Gastroesophageal sphincter (tissue), 4 donors: ENCODE data around the gene PSAPL1. TPM values are rescaled to one million over a fixed set of nuclear protein-coding genes. Genes with fewer than 3 reads are reported as not detected.

Experiments used
- ATAC-seq: fragments of 150-250 bp; one replicate; pipeline ENCODE4 v1.9.1; 2016; ENCODE audit warnings: mild to moderate bottlenecking, moderate library complexity
- H3K27ac ChIP-seq, 4 donors: fragments of 200-600 bp; sonication (generic) in 3 of 4; 1 replicate in 3 of 4; 2 replicates in 1 of 4; pipeline ENCODE4 v1.5.1; 2016 to 2019
- H3K27me3 ChIP-seq: fragments of 200-600 bp; sonication (generic); one replicate; pipeline ENCODE4 v1.5.1; 2019
- H3K36me3 ChIP-seq, 2 donors: fragments of 200-600 bp; sonication (generic); one replicate each; pipeline ENCODE4 v1.5.1; 2019; ENCODE audit warnings: control low read depth in 1 of 2
- H3K4me1 ChIP-seq, 3 donors: fragments of 200-600 bp; sonication (generic); 1 replicate in 2 of 3; 2 replicates in 1 of 3; pipeline ENCODE4 v1.5.1; 2016 to 2019; ENCODE audit warnings: control low read depth in 2 of 3
- H3K4me3 ChIP-seq, 2 donors: fragments of 200-600 bp; sonication (generic); one replicate each; pipeline ENCODE4 v1.5.1; 2019; ENCODE audit warnings: mild to moderate bottlenecking in 1 of 2, moderate library complexity in 1 of 2
- H3K9me3 ChIP-seq, 3 donors: fragments of 200-600 bp; sonication (generic); one replicate each; pipeline ENCODE4 v1.5.1; 2017 to 2019; ENCODE audit warnings: control low read depth in 2 of 3
- EP300 ChIP-seq: sonication (generic); formaldehyde crosslinking; IDR thresholded peaks from one replicate; pipeline ENCODE4 v1.6.1; 2017; ENCODE audit warnings: antibody characterized with exemption, mild to moderate bottlenecking
- POLR2A ChIP-seq, 2 donors: fragments of 450-650 bp; IDR thresholded peaks; one replicate each; pipeline ENCODE4 v1.6.1; 2017; ENCODE audit warnings: antibody characterized with exemption in 2 of 2, mild to moderate bottlenecking in 2 of 2, moderate library complexity in 1 of 2
- POLR2AphosphoS5 ChIP-seq: sonication (generic); formaldehyde crosslinking; IDR thresholded peaks from one replicate; pipeline ENCODE4 v1.6.1; 2017; ENCODE audit warnings: antibody characterized with exemption
- WGBS, 2 donors: methylation state at CpG; one replicate each; pipeline ENCODE4 v1.1.5; 2018; ENCODE audit warnings: low coverage in 1 of 2; 5-methylcytosine and 5-hydroxymethylcytosine counted together
- total RNA-seq, 4 donors: library from RNA; depleted of rRNA; stranded (reverse); fragments of >200 nt; gene quantifications; one replicate each; pipeline ENCODE4 v1.1.0, GENCODE V29; 2016
- TF ChIP-seq, protein P1 (sequence below), 4 experiments: fragments of 200-600 bp in 2 of 4; fragments of 450-650 bp in 2 of 4; sonication (generic) in 1 of 4; IDR thresholded peaks; one replicate each; pipeline ENCODE4 v1.5.1; 2017 to 2019; ENCODE audit warnings: antibody characterized with exemption in 4 of 4, mild to moderate bottlenecking in 2 of 4, moderate library complexity in 2 of 4

Gene PSAPL1
- total RNA-seq, 4 donors from 2014 or later: 0.15 TPM; not detected in 3

DNA sequence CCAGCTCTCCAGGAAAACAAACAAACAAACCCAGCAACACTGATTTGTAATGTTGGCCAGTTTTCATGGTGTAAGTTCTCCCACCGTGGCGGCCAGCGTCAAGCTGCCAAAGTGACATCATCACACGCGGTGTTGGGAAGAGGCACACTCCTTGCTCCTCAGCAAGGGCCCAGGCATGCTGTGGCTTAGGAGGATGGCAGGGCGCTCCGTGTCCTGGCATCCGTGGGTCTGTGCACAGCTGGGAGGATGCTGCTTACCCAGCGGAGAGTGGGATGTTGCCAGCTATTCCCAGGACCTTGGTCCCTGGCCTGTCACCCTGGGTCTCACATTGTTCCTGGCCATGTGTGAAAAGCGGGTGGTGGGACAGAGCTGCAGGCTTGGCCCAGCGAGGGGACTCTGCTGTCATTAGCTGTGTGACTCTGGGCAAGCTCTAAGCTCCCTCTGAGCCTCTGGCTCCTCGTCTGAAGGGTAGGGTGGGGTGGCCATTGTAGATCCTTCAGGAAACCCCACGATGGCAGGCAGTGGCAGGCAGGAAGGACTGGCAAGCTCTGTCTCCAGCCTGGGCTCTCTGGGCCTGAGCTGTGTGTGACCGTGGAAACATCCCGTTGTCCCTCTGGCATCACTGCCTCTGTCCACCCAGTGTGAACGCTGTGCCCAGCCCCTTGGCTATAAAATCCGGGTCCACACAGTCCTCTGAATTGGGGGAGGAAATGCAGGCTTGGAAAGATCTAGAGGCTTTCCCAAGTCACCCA lies 10.8 kb downstream of the PSAPL1 start:
- no peak for TF ChIP-seq POLR2AphosphoS5
- TF ChIP-seq, protein P1, sequence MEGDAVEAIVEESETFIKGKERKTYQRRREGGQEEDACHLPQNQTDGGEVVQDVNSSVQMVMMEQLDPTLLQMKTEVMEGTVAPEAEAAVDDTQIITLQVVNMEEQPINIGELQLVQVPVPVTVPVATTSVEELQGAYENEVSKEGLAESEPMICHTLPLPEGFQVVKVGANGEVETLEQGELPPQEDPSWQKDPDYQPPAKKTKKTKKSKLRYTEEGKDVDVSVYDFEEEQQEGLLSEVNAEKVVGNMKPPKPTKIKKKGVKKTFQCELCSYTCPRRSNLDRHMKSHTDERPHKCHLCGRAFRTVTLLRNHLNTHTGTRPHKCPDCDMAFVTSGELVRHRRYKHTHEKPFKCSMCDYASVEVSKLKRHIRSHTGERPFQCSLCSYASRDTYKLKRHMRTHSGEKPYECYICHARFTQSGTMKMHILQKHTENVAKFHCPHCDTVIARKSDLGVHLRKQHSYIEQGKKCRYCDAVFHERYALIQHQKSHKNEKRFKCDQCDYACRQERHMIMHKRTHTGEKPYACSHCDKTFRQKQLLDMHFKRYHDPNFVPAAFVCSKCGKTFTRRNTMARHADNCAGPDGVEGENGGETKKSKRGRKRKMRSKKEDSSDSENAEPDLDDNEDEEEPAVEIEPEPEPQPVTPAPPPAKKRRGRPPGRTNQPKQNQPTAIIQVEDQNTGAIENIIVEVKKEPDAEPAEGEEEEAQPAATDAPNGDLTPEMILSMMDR (IDR thresholded peaks at IDR 0.05): no peak
- TF ChIP-seq EP300: no peak
- TF ChIP-seq POLR2A (IDR thresholded peaks at IDR 0.05): no peak
- 73% methylated on average over 2 of the region's 17 CpGs; no CpG with 5 or more reads in 1 of the 2 donors for whole genome bisulfite sequencing, 2 donors
- no peak overlapping the region for H3K27ac ChIP-seq
- no peaks in the 10 kb centered on the region for H3K9me3 ChIP-seq
- no peaks in the 10 kb centered on the region for H3K36me3 ChIP-seq
- H3K27me3 ChIP-seq: no peaks in the 10 kb centered on the region
- no peak for ATAC-seq
- H3K4me1 ChIP-seq: peaks cover 0 to 13% (median 0%) of the 10 kb centered on the region in 3 donors
- no peak overlapping the region for H3K4me3 ChIP-seq

DNA sequence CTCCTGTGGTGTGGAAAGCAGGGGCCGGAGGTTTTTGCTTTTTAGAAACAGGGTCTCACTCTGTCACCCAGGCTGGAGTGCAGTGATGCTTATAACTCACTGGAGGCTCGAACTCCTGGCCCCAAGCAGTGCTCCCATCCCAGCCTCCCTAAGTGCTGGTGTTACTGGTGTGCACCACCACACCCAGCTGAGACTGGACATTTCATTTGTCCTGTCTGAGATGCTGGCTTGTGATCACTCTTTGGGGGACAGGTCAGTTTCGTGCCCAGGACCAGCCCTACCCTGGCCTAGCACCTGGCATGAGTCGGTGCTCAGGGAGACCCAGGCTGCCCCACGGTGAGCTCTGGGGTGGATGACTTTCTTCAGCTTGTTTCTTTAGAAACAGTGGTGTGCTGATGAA lies 11.3 kb downstream of the PSAPL1 start:
- Histone ChIP-seq H3K4me3 (no peak overlapping the region), H3K9me3 (no peaks in the 10 kb centered on the region), H3K27me3 (no peaks in the 10 kb centered on the region), H3K4me1 (peaks cover 0 to 13% (median 0%) of the 10 kb centered on the region in 3 donors), H3K27ac (no peak overlapping the region), H3K36me3 (no peaks in the 10 kb centered on the region)
- WGBS, 2 donors: 80% methylated on average over 1 of the region's 5 CpGs; no CpG with 5 or more reads in 1 of the 2 donors
- no peak for ATAC-seq
- TF ChIP-seq POLR2A (IDR thresholded peaks at IDR 0.05) (no peak), EP300 (no peak), POLR2AphosphoS5 (no peak)
- TF ChIP-seq, protein P1 (IDR thresholded peaks at IDR 0.05): no peak

DNA sequence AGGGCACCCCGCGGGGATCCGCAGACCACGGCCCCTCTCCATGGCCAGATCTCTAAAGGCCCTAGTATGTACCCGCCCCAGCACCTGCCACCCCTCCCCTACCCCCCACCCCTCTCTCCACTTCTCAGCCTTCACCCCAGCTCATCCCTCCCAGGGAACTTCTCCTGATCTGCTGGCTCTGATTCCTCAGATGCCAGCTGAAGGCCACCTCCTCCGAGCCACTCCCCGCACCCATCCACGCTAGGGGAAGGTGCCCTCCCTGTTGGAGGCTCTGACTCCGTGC lies 11.9 kb downstream of the PSAPL1 start:
- no peaks in the 10 kb centered on the region for H3K9me3 ChIP-seq
- WGBS, 2 donors: 90 to 95% methylated on average over 4 of the region's 9 CpGs
- H3K4me1 ChIP-seq: peaks cover 0 to 13% (median 0%) of the 10 kb centered on the region in 3 donors
- H3K4me3 ChIP-seq: no peak overlapping the region
- ATAC-seq: no peak
- H3K27me3 ChIP-seq: no peaks in the 10 kb centered on the region
- no peaks in the 10 kb centered on the region for H3K36me3 ChIP-seq
- TF ChIP-seq POLR2AphosphoS5: no peak
- no peak for TF ChIP-seq POLR2A (IDR thresholded peaks at IDR 0.05)
- no peak for TF ChIP-seq EP300
- no peak overlapping the region for H3K27ac ChIP-seq

DNA sequence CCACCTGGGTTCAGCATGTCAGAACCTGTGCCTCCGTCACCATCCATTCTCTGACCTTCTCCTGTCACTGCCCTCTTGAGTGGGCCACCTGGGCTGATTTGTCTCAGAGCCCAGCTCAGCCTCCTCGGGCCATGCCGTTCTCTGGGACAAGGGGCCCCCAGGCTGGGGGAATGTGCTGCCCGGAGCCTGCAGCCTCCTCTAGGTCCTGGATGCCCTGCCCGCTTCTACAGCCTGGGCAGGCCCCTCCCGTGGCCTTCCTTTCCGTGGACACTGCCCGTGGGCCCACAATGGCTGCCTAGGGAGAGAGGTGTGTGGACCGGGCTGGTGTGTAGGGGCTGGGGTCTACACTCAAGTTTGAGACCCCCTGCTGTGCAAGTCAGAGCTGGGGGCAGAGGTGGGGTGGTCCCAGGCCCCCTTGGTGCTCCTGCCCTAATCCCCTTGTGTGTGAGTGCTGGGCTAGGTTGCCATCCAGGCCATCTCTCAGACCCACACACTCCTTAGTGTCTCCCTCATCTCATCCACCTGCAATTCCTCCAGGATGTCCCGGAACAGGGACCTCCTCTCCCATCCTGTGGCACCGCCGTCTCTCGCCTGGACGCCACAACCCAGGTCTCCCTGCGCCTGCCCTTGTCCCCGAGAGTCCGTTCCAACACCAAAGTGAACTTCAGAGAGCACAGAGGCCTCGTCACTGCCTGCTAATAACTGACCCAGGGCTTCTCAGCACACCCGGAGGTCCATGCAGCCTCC lies 12.4 kb downstream of the PSAPL1 start:
- H3K27me3 ChIP-seq: no peaks in the 10 kb centered on the region
- no peak overlapping the region for H3K27ac ChIP-seq
- peaks cover 0 to 13% (median 0%) of the 10 kb centered on the region in 3 donors for H3K4me1 ChIP-seq
- no peaks in the 10 kb centered on the region for H3K36me3 ChIP-seq
- WGBS, 2 donors: 100% methylated on average over 1 to 4 of the region's 19 CpGs
- ATAC-seq: no peak
- H3K4me3 ChIP-seq: no peak overlapping the region
- H3K9me3 ChIP-seq: no peaks in the 10 kb centered on the region
- TF ChIP-seq POLR2A (IDR thresholded peaks at IDR 0.05): no peak
- TF ChIP-seq, protein P1 (IDR thresholded peaks at IDR 0.05): no peak
- no peak for TF ChIP-seq EP300
- no peak for TF ChIP-seq POLR2AphosphoS5

DNA sequence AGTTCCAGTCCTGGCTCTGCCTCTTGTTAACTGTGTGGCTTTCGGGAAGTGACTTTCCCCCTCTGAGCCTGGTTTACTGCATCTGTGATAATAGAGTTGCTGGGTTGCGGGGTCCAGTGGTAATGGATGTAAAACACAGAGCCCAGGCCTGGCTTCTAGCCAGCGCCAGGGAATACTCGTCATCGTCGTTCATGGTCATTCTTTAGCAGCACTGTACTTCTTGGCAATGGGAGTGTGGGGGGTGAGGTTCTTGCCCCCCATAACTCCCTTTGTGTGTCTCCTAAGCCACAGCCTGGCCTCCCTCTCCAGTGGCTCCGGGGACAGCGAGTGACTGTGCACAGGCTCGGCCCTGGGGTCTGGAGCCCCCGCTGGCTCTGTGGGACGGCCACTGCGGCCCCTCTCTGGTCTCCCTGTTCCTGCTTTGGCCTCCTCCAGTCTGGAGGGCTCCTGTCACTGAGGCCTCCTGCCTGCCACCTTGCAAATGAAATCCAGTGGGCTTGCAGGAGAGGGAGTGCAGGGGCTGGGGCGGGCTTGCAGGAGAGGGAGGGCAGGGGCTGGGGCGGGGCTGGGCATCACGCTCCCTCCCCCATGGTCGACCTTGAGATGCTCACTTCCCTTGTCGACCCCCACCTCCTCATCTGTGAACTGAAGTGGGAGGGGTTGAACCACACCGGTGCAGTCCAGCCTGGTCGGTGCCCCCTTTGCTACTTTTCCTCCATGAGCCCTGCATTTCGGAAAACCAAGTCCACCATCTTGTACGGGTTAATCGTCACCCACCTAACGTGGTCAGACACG lies 13.2 kb downstream of the PSAPL1 start:
- no peak overlapping the region for H3K4me3 ChIP-seq
- TF ChIP-seq, protein P1 (IDR thresholded peaks at IDR 0.05): no peak
- TF ChIP-seq POLR2AphosphoS5 (no peak), POLR2A (IDR thresholded peaks at IDR 0.05) (no peak), EP300 (no peak)
- WGBS, 2 donors: 88 to 95% methylated on average over 6 of the region's 24 CpGs
- no peaks in the 10 kb centered on the region for H3K27me3 ChIP-seq
- no peaks in the 10 kb centered on the region for H3K36me3 ChIP-seq
- H3K9me3 ChIP-seq: no peaks in the 10 kb centered on the region
- no peak for ATAC-seq
- no peak overlapping the region for H3K27ac ChIP-seq
- H3K4me1 ChIP-seq: peaks cover 0 to 13% (median 0%) of the 10 kb centered on the region in 3 donors
